Stimulated activated CD4-positive, alpha-beta T cell treated with anti-CD3 and anti-CD28 coated beads, Interleukin-1b, Interleukin-23, amount 100 ng/mL, for 1 hour (primary cell): ENCODE results near the gene BRD9.
"Not testable (repeated sequence)": the region's sequence is repeated elsewhere in the genome, so short reads cannot be mapped to it uniquely, and the experiment has no call there.

Experiments used
- DNase-seq, 2 donors: peaks; one replicate each; pipeline ENCODE4 v3.0.0-alpha.2; 2020; ENCODE audit warnings: low read depth in 2 of 2

BRD9 gene

DNA sequence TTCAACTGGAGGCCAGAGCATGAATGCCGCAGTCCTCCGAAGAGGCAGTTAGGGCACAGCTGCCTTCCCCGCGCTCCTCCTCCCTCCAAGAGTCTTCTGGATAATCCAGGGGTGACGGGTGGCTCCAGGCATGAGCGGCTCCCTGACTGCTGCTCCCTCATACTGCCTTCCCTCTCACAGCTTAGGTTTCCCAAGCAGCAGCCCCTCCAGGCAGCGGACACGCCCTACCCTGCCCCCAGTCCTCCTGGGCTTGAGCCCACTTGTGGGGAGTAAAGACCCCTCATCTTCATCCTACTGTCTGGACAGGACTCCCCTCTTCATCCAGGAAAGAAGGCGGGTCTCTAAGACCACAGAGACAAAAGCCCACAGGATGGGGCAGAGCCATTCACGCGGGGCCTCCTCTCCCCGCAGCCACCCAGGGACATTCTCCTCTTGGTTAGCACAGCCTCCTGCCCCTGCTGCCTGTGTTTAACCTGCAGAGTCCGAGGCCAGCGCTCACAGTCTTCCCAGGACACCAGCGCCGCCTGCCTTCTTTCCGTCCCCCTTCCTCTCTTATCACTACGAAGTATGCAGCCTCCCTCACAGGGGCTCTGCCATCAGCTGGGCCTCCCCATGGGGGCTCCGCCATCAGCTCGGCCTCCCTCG, 47.4 kb downstream of the BRD9 start:
- DNase-seq: not testable (repeated sequence)

DNA sequence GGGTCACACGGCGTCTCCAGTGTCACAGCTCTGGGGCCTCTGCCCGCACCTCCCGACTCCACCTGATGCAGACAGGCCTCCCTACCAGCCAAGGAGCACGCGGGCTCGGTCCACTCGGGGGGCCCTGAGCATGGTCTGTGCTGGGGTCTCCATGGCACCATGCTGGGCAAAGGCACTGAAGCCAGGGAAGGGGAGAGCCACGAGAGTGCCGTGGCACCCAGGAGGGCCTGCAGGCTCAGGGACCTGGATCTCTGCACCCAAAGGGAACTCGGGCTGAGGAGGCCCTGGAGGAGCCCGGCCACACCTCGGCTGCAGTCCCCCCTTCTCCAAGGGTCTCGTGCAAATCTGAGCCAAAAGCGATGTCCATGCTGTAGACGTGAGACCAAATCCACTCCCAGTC, 48.2 kb downstream of the BRD9 start:
- DNase-seq: not testable (repeated sequence)

DNA sequence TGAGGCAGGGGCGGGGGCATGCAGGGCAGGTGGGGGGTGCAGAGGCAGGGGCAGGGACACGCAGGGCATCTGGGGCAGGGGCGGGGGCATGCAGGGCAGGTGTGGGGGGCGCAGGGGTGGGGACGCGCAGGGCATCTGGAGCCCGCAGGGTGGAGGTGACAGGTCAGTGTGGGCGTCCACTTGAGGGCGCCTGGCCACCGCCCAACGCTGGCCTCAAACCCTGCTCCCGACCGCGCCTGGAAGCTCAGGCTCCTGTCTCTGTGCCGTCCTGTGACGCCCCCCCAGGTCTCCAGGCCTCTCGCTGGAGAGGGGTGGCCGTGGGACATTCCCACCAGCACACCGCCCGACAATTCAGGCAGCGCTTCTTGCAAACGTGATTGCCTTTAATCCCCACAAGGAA, 48.7 kb downstream of the BRD9 start:
- not testable (repeated sequence) for DNase-seq

DNA sequence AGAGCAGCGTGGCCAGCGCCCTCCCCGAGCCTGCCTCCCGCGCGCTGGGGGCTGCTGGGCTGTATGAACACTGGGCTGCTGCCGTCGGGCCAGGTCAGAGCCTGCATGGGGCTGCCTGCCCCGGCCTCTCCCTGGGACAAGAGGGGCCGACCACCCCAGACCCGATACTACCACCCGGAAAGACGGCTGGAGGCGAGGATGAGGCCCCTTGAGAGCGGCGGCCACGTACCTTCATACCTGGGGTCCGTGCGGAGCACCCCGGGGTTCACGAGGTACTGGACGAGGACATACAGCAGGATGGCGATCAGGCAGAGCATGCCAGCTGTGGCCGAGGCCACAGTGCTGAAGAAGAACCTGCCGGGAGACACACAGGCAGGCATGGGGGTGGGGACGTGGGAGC, 49.2 kb downstream of the BRD9 start:
- not testable (repeated sequence) for DNase-seq

DNA sequence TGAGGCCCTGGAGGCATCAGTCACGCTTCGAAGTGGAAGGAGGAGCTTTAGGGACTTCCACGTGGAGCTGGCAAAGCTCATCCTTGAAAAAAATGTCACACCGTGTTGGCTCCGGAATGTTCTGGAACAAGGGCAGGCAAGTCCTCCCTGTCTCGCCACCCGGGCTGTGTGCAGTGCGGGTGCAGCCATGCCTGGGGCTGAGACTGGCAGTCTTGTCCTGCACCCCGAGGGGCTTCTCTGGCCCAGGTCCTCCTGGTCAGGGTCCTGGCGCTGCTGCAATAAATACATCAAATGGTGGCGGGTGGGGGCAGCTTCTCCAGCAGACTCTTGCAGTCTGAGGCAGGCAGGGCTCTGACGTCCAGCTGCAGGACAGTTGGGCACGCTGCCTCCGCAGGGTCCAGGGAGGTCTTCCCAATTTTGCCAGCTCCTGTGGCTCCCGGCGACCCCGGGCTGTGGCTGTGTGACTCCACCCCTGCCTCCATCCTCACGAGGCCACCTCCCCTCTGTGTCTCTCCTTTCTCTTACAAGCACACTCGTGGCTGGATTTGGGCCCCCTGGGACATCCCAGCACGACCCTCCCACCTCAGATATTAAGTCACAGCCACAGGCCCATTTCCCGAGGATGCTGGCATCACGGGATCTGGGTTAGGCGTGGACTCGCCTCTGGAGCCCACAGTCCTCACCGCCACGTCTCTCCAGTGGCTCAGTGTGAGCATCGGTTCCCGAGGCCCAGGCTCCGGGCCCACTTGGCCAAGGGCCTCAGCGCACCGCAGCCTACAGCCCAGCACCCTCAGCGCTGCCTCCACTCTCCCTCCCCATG, 50.0 kb downstream of the BRD9 start:
- DNase-seq: not testable (repeated sequence)

DNA sequence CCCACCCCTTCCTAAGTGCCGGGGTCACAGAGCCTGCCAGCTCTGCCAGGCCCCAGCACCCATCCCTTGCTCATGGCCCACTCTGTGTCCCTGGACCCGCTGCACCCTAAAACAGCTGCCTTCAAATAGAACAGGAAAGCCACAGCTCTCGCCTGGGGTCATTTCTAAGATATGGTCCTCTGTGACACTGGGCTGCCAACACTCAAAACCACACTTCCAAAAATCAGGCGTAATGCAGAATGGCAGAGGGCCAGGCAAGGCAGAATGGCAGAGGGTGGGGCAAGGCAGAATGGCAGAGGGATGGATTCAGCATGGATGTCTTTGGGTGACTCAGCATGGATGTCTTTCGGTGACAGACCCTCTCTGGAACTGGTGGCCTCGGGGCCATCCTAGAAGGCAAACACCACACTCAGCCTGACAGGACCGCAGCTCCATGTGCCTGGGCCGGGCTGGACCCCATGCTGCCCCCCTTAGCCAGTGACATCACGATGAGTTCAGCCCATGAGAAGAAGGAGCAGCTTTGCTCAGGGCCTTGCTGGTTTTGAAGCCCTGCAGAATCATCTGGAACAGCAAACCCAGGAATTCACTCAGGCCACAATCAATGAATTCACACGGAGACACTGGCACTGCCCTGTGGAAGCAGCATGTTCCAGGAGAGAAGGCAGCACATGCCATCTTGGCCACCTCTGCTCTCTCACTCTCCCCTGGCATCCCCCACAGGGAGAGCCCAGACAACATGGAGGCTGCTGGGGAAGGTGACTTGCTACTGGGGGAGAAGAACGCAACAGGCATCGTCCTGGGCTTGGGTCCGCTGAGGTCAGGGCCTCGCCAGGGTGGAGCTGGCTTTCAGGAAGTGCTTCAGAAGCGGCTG, 50.8 kb downstream of the BRD9 start:
- not testable (repeated sequence) for DNase-seq

DNA sequence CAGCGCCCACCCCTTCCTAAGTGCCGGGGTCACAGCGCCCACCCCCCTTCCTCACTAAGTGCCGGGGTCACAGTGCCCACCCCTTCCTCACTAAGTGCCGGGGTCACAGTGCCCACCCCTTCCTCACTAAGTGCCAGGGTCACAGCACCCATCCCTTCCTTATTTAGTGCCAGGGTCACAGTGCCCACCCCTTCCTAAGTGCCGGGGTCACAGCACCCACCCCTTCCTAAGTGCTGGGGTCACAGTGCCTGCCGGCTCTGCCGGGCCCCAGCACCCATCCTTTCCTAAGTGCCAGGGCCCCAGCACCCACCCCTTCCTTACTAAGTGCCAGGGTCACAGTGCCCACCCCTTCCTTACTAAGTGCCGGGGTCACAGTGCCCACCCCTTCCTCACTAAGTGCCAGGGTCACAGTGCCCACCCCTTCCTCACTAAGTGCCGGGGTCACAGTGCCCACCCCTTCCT, 51.6 kb downstream of the BRD9 start:
- DNase-seq: not testable (repeated sequence)

DNA sequence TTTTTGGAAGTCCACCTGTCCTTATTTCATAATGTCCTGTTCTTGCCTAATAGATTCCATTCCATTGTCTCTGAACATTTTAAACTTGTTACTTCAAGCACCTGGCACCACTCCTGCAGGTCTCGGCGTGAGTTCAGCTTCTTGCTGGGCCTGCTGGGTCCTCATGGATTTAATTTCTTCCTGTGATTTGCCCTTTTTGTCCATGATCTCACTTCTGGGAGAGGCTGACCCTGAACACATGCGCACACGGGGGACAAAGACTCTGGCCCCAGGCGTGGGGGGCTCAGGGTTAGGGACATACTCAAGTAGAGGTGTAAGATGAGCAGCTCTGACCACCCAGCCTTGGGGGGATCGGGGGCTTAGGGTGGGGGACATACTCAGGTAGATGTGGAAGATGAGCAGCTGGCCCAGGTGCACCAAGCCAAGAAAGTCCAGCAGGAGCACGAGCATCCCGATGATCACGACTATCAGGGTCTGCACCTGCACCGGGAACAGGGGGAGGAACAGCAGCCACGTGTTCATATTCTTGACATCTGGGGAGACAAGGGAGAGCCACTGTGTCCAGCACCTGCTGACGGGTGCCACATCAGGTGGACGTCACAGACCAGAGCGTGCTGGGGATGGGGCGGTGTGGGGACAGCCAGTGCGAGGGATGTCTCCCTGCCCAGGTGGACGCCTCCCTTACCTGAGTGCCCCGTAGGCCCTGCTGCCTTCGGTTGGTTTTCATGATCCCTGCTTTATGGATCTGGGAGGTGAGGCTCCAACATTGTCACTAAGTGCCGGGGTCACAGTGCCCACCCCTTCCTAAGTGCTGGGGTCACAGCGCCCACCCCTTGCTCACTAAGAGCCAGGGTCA, 52.3 kb downstream of the BRD9 start:
- DNase-seq: not testable (repeated sequence)

DNA sequence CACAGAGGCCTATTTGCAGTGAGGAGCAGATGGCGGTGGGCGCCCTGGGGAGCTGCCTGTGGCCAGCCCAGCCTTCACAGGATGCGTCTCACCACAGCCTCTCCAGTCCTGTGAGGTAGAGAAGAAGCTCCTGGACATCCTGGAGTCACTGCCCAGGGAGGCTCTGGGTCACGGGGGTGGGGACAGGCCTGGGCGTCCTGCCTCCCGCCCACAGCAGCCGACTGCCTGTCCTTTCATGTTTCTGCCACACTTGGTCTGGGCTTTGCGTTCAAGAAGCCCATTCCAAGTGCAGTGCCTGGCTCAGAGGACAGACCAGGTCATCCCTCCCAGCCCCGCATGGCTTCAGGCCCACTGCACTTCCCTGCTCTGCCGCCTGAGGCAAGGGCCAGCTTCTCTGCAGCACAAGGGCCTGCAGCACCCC, 54.2 kb downstream of the BRD9 start:
- DNase-seq: not testable (repeated sequence)

DNA sequence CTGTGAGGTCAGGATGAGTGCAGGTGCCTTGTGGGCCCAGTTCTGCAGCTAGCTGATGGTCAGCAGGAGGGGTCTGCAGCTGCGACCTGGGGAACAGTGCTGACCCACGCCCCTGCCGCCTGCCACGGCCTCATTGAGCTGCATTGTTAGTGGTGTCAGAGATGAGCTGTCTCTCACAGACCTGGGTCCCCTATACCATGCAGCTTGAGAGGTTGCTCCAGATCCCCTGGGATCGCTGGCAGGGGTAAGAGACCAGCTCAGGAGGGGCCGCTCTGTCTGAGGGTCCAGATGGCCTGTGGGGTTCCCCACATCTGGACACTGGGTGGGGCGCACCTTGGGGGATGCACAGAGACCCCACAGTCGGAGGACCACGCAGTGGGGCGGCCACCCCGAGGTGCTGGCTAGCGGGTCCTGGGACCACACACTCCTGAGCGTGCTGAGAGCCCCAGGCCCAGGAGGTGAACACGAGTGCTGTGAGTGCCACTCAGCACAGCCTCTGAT, 54.9 kb downstream of the BRD9 start:
- DNase-seq: not testable (repeated sequence)

DNA sequence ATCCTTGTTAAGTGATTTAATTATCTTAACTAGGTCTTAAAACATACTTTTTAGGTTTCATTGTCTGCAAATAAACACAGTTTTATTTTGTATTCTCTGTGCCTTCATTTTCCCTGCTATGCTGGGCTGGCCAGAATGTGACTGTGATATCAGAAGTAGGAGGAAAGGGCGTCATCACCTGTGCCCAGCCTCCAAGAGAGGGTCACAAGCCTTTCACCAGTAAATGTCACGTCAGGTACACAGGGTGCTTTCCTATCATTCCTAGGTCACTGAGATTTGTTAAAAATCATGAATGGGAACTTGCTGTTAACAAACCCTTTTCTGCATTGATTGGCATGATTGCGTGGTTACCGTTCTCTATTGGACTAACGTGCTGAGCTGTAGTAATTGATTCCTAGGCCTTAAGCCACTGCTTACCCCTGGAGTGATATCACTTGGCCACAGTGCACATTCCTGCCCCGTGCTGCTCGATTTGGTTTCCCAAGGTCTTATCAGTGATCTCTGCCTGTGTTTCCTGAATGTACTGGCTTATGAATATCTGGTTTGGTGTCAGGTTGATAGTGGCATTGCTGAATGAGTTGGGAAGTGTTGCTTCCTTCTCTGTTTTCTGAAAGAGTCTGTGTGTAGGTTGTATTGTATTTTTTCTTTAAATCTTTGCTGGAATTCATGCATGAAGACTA, 56.5 kb downstream of the BRD9 start:
- DNase-seq: not testable (repeated sequence)

DNA sequence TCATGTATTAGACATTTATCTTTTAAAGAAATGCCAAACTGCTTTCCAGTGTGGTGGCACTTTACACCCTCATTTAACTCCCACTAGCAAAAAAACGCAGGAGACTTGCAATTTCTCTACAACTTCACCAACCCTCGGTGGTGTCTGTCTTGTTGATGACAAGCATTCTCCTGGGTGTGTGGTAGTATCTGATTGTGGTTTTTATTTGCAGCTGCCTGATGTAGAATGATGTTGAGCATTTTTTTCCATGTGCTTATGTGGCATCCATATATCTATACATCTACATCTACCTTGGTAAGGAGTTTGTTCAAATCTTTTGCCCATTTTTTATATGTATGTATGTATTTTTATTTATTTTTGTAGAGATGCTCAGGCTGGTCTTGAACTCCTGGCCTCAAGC, 58.6 kb downstream of the BRD9 start:
- not testable (repeated sequence) for DNase-seq

DNA sequence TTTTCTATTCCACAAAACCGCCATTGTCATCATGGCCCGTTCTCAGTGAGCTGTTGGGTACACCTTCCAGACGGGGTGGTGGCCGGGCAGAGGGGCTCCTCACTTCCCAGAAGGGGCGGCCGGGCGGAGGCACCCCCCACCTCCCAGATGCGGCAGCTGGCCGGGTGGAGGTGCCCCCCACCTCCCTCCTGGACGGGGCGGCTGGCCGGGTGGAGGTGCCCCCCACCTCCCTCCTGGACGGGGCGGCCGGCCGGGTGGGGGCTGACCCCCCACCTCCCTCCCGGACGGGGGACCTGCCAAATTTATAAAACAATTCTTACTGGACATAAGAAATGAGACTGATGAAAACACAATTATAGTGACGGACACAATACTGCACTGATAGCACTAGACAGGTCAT, 64.4 kb downstream of the BRD9 start:
- DNase-seq: not testable (repeated sequence)

DNA sequence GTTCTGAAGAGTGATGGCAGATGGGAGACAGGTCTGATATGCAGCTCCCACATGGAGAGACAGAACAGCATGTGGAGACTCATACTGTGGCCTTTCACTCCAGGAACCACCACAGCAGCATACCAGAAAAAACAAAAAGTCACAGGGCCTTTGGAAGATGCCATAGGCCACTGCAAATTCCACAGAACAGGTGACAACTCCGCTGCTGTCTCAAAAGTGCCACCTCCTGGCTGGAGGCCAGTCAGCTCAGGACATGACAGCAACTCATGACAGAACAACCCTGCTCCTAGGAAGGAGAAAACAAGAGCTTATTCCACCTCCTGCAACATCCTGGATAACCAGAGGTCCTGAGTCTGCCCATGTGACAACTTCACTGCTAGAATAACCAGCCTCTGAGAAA, 67.1 kb downstream of the BRD9 start:
- DNase-seq: not testable (repeated sequence)

DNA sequence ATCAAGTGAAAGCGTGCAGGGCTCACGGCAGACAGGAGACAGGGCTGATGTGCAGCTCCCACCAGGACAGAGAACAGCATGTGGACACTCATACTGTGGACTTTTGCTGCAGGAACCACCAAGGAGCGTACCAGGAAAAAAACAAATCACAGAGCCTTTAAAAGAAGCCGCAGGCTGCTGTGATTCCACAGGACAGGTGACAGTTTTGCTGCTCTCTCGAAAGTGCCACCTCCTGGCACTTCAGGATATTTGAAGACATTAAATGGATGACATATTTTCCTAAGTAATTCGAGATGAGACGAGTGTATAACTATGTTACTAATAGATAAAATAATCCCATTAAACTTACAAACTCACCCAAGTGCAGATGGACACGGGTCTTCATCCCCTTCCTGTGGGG, 71.1 kb downstream of the BRD9 start:
- no peak for DNase-seq

DNA sequence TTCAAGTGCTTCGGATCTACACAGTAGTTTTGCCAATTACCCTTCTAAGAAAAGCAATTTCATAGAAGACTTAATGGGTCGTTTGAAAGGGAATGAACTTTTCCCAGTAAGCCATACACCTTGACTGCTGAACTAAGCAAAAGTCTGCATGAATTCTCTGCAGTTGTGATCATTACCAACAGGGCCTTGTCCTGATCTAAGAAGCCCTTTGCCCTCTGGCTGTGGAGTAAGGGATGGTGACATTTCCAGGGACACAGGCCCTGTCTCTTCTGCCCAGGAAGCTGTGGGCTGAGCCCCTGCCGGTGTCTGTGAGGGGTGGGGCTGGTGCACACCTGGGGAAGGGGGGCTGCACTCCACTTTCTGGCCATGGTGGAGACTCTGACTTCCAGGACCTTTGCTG, 72.4 kb downstream of the BRD9 start:
- DNase-seq: no peak

DNA sequence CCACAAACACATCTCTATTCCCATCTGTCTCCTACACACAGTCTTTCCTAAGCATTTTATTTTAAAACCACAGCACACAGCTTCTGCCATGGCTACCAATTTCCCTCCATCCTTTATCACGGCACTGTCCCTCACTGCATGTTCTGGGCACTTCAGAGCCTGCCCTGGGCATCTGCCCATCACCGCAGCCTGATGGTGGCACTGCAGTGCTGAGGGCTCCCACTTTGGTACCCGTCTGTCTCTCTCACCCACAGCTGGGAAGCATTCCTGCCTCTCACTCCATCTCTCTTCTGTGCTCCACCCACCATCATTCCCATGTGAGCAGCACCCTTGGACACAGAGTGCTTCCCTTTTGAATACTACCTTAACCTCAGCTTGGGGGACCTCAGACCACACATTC, 73.5 kb downstream of the BRD9 start:
- no peak for DNase-seq

DNA sequence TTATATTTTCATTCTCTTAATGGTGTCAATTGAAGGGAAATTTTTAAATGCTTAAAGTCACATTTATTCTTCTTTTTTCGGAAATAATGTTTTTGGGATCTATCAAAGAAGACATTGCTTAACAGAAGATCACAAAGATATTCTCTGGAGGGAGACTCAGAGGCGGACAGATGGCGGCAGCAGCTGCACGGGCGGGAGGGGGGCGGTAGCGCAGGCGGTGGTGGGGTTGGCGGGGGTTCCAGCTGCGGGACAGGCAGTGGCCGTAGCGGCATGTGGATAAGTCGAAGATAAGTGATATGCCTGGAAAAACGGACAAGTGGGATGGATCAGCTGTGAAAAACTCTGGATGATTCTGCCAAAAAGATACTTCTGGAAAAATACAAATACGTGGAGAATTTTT, 76.4 kb downstream of the BRD9 start:
- DNase-seq: no peak

DNA sequence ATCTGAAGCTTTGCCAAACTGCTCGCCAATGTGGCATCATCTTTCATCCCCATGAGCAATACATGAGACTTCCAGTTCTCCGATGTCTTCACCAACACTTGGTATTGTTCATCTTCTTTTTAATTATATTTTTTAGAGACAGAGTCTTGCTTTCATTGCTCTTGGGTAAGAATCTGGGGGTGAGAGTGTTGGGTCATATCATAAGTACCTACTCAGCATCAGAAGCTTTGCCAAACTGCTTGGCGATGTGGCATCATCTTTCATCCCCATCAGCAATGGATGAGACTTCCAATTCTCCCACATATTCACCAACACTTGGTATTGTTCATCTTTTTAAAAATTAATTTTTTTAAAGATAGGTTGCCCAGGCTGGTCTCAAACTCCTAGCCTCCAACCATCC, 77.2 kb downstream of the BRD9 start:
- DNase-seq: no peak
